Measurements from ENCODE around the gene SPIN1. TPM values are rescaled to one million over a fixed set of nuclear protein-coding genes. Genes with fewer than 3 reads are reported as not detected.

SPIN1 gene
- total RNA-seq, 2 donors from 2014 or later: 81.2 to 145 TPM

GRCh38 chr9:88370346-88370745 is 17.9 kb upstream of the SPIN1 start:
- Histone ChIP-seq H3K9me3 (peaks cover 10% of the 10 kb centered on the region), H3K4me1 (ENCODE audit: control insufficient read depth in 1 of 2, low read depth in 2 of 2) (no peaks in the 10 kb centered on the region), H3K36me3 (no peaks in the 10 kb centered on the region), H3K27me3 (replicated peaks; ENCODE audit: insufficient read depth) (no peaks in the 10 kb centered on the region), H3K4me3 (no peak overlapping the region), H3K27ac (no peak overlapping the region)
- DNase-seq (ENCODE audit: low spot score): no peak
- TF ChIP-seq CTCF (IDR thresholded peaks at IDR 0.05): no peak
- ATAC-seq (ENCODE audit: insufficient number of reproducible peaks, low FRiP score, low read depth): no peak

DNA sequence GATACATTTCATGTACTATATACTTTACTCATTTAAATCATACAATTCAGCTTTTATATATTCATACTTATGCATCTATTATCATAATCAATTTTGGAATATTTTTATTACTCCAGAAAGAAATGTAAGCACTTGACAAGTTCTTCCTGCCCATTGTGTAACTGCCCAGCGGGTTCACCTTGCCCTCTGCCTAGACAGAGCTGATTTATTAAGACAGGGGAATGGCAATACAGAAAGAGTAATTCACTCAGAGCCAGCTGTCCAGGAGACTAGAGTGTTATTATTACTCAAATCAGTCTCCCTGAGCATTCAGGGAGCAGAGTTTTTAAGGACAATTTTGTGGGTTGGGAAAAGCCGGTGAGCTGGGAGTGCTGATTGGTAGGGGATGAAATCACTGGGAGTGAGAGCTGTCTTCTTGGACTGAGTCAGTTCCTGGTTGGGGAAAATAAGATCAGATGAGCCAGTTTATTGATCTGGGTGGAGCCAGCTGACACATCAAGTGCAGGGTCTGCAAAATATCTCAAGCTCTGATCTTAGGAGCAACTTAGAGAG is 16.1 kb upstream of the SPIN1 start:
- DNase-seq (ENCODE audit: low spot score) (no peak), ATAC-seq (ENCODE audit: insufficient number of reproducible peaks, low FRiP score, low read depth) (no peak)
- H3K4me1 ChIP-seq (ENCODE audit: control insufficient read depth in 1 of 2, low read depth in 2 of 2): no peaks in the 10 kb centered on the region
- TF ChIP-seq CTCF (IDR thresholded peaks at IDR 0.05): no peak
- no peak overlapping the region for H3K27ac ChIP-seq
- H3K36me3 ChIP-seq: no peaks in the 10 kb centered on the region
- peaks cover 10% of the 10 kb centered on the region for H3K9me3 ChIP-seq
- no peak overlapping the region for H3K4me3 ChIP-seq
- no peaks in the 10 kb centered on the region for H3K27me3 ChIP-seq (replicated peaks; ENCODE audit: insufficient read depth)

DNA sequence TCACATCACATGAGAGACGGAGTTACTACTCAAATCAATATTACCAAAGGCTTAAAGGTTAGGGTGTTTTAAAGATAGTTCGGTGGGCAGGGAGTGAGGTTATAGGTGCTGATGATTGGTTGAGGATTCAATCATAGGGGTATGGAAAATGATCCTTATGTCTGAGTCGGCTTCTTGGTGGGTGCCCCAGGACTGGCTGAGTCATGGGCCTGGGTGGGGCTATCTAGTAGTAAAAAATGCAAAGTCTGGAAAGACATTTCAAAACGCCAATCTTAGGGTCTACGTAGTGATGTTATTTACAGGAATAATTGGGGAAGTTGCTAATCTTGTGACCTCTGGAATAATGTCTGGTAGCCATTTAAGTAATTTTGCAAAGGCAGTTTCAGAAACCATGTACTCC is 15.2 kb upstream of the SPIN1 start:
- peaks cover 6% of the 10 kb centered on the region for H3K9me3 ChIP-seq
- DNase-seq (ENCODE audit: low spot score) (no peak), ATAC-seq (ENCODE audit: insufficient number of reproducible peaks, low FRiP score, low read depth) (no peak)
- no peak overlapping the region for H3K27ac ChIP-seq
- no peak overlapping the region for H3K4me3 ChIP-seq
- H3K4me1 ChIP-seq (ENCODE audit: control insufficient read depth in 1 of 2, low read depth in 2 of 2): no peaks in the 10 kb centered on the region
- no peaks in the 10 kb centered on the region for H3K36me3 ChIP-seq
- no peaks in the 10 kb centered on the region for H3K27me3 ChIP-seq (replicated peaks; ENCODE audit: insufficient read depth)
- no peak for TF ChIP-seq CTCF (IDR thresholded peaks at IDR 0.05)

- TF ChIP-seq CTCF (IDR thresholded peaks at IDR 0.05): no peak
- Histone ChIP-seq H3K27ac (no peak overlapping the region), H3K4me1 (ENCODE audit: control insufficient read depth in 1 of 2, low read depth in 2 of 2) (no peaks in the 10 kb centered on the region), H3K36me3 (no peaks in the 10 kb centered on the region), H3K4me3 (no peak overlapping the region), H3K27me3 (replicated peaks; ENCODE audit: insufficient read depth) (no peaks in the 10 kb centered on the region), H3K9me3 (peaks cover 2% of the 10 kb centered on the region)
- DNase-seq (ENCODE audit: low spot score) (no peak), ATAC-seq (ENCODE audit: insufficient number of reproducible peaks, low FRiP score, low read depth) (no peak)
Observed at GRCh38 chr9:88378317-88378716, 9.9 kb upstream of the SPIN1 start.

GRCh38 chr9:88379352-88379751 is 8.9 kb upstream of the SPIN1 start:
- Histone ChIP-seq H3K9me3 (peaks cover 2% of the 10 kb centered on the region), H3K4me1 (ENCODE audit: control insufficient read depth in 1 of 2, low read depth in 2 of 2) (no peaks in the 10 kb centered on the region), H3K4me3 (no peak overlapping the region)

More at GRCh38 chr9:88379352-88379751, 8.9 kb upstream of the SPIN1 start:
- DNase-seq (ENCODE audit: low spot score) (no peak), ATAC-seq (ENCODE audit: insufficient number of reproducible peaks, low FRiP score, low read depth) (no peak)
- Histone ChIP-seq H3K36me3 (no peaks in the 10 kb centered on the region), H3K27ac (no peak overlapping the region), H3K27me3 (replicated peaks; ENCODE audit: insufficient read depth) (no peaks in the 10 kb centered on the region)
- no peak for TF ChIP-seq CTCF (IDR thresholded peaks at IDR 0.05)
